GM13976 (cell line): Measurements from ENCODE around the gene GMNN.

Source experiments
- DNase-seq: peaks from one replicate; pipeline ENCODE4 v3.0.0; 2012; ENCODE audit warnings: low spot score
- CTCF ChIP-seq: IDR thresholded peaks from 2 replicates; pipeline ENCODE4 v1.5.1; 2012; ENCODE audit warnings: borderline replicate concordance, mild to moderate bottlenecking; ENCODE audit not compliant: insufficient read depth; ENCODE audit errors: extremely low read depth, missing control alignments, control extremely low read depth
- in situ Hi-C: fragments of 300-500 bp; cut with MboI; formaldehyde crosslinking; loops from one replicate; pipeline ENCODE4 v1.12.0; 2022; ENCODE audit warnings: low sequenced_read_pairs, mixed read lengths, inconsistent platforms; ENCODE audit not compliant: unreplicated experiment

The GMNN gene

GRCh38 chr6:24795106-24795505, 20.4 kb downstream of the GMNN start:
- TF ChIP-seq CTCF: no peak
- no peak for DNase-seq
- in situ Hi-C loops: no loop called here

DNA sequence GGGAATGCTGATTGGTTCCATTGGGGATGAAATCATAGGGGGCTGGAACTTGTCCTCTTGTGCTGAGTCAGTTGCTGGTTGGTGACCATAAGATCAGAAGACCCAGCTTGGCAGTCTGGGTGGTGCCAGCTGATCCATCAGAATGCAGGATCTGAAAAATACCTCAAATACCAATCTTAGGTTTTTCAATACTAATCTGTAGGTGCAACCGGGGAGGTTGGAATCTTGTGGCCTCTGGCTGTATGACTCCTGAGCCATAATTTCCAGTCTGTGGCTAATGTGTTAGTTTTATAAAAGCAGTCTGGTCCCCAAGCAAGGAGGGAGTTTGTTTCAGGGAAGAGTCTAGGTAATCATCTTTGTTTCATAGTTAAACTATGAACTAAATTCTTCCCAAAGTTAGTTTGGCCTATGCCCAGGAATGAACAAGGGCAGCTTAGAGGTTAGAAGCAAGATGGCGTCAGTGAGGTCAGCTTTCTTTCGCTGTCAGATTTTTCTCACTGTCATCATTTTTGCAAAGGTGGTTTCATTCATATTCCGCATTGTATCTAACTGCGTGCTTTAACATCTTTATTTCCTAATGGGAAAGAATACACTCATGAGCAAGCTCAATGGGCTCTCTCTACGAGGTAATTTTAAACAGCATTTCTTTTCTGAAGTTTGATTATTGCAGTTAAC, 22.0 kb downstream of the GMNN start:
- TF ChIP-seq CTCF: no peak
- DNase-seq: no peak
- in situ Hi-C loops: no loop called here

- no peak for TF ChIP-seq CTCF
- no peak for DNase-seq
- in situ Hi-C loops: no loop called here
Measured at GRCh38 chr6:24797596-24798216, 23.0 kb downstream of the GMNN start.

DNA sequence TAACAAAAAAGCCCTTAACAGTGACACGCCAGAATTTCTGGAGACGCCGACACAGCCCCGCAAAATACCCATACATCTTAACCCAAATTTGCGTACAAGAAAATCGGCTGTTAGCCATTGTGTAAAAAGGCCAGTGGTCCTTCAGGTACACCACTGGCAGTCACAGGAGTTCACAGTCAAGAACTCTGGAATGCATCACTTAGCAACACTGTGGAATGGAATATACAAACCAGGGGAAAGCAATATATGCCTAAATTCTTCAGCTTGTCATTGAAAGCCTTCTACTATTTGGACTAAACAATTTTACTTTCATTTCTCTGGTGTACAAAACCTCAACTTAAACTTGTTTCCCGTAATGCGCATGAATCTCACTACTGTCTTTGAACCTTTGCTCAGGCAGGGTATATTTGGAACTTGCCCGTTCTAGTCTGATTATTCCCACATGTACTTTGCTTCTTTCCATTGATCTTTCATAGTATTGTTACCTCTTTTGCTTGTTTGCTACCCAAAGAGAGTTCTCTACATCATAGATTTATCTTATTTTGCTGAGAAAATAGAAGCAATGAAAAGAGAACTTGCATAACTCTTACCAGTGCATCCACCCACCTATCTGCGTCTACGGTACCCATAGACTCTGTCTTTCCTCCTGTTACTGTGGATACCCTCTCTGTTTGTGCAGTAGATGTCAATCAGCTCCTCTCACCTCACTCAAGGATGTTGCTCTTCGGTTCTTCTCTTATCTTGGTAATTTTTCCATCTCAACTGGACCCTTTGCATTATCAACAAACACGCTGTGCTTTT, 24.2 kb downstream of the GMNN start, which contains the start of gene ARMH2:
Gene ARMH2 (minus strand): TSS at position 178 of the 801 bp plus-strand sequence. CDS start 60 bp downstream, at position 118.
- DNase-seq: no peak
- no peak for TF ChIP-seq CTCF
- in situ Hi-C loops: no loop called here

GRCh38 chr6:24799541-24799915, 24.8 kb downstream of the GMNN start:
- TF ChIP-seq CTCF: no peak
- no peak for DNase-seq
- in situ Hi-C loops: no loop called here

DNA sequence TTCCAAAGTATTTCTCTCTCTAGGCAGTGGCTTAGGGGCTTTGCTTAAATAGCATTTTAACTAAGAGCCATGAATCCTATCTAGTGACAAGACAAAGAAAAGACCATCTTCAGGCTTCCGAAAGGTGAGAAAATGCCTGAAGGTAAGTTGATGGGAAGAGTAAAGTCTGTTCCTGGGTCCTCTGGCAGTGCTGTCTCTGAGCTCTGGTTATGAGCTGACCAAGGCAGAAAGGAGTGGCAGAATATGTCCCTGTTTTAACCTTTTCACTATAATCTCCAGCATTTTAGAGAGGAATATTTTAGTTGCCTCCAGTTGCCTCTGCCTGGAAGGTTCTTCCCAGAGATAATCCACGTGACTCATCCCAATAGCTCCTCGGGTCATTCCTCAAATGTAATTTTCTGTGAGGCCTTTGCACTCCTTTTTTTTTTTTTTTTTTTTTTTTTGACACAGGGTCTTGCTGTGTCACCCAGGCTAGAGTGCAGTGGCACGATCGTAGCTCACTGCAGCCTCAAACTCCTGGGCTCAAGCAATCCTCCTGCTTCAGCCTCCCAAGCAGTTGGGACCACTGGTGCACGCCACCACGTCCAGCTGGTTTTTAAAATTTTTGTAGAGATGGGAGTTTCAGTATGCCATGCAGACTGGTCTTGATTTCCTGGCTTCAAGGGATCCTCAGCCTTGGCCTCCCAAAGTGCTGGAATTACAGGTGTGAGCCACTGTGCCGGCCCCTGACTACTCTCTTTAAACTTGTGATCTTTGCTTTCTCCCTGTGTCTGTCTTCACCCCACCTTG, 27.7 kb downstream of the GMNN start:
- TF ChIP-seq CTCF: no peak
- in situ Hi-C loops: no loop called here
- no peak for DNase-seq
